Duodenal mucosa (tissue), 2 donors: ENCODE measurements around the gene PROB1.
"Not testable (repeated sequence)": the region's sequence is repeated elsewhere in the genome, so short reads cannot be mapped to it uniquely, and the experiment has no call there.

Experiments
- H3K27ac ChIP-seq: one replicate; pipeline ENCODE4 v1.7.0; 2013; ENCODE audit warnings: low read depth, low read length
- H3K27me3 ChIP-seq, 2 donors: one replicate each; pipeline ENCODE4 v1.7.0; 2013; ENCODE audit warnings: low read length in 2 of 2, control low read depth in 1 of 2; ENCODE audit not compliant: insufficient read depth in 2 of 2, control insufficient read depth in 1 of 2
- H3K36me3 ChIP-seq, 2 donors: one replicate each; pipeline ENCODE4 v1.7.0; 2013; ENCODE audit warnings: low read length in 2 of 2, control low read depth in 1 of 2; ENCODE audit not compliant: insufficient read depth in 2 of 2, control insufficient read depth in 1 of 2
- H3K4me1 ChIP-seq, 2 donors: one replicate each; pipeline ENCODE4 v1.7.0; 2013; ENCODE audit warnings: low read length in 2 of 2, control low read depth in 1 of 2; ENCODE audit not compliant: insufficient read depth in 2 of 2, control insufficient read depth in 1 of 2
- H3K4me3 ChIP-seq, 2 donors: one replicate each; pipeline ENCODE4 v1.7.0; 2013; ENCODE audit warnings: low read length in 2 of 2, low read depth in 1 of 2
- H3K9ac ChIP-seq, 2 donors: one replicate each; pipeline ENCODE4 v1.7.0; 2013; ENCODE audit warnings: low read length in 2 of 2, low read depth in 1 of 2
- H3K9me3 ChIP-seq, 2 donors: one replicate each; pipeline ENCODE4 v1.7.0; 2013; ENCODE audit warnings: low read length in 2 of 2, control low read depth in 1 of 2; ENCODE audit not compliant: control insufficient read depth in 1 of 2

PROB1 gene

GRCh38 chr5:139394654-139395566 is at the start of gene PROB1:
PROB1 (minus strand) TSS chr5:139395104; CDS start chr5:139395081, 23 bp downstream.
- H3K36me3 ChIP-seq, result no peaks in the 10 kb centered on the region
- no peaks in the 10 kb centered on the region for H3K9me3 ChIP-seq
- peaks cover 21 to 38% of the 10 kb centered on the region in 2 donors for H3K4me1 ChIP-seq
- peak within 1 kb of the TSS; percentile 74 to 75 for H3K4me3 ChIP-seq
- H3K9ac ChIP-seq, result peak within 1 kb of the TSS; percentile 59 to 78
- H3K27ac ChIP-seq, result no peak within 1 kb of the TSS
- H3K27me3 ChIP-seq, result peaks cover 0 to 10% of the 10 kb centered on the region in 2 donors

GRCh38 chr5:139443831-139444453 is 49.0 kb upstream of the PROB1 start:
- H3K27me3 ChIP-seq, result no peaks in the 10 kb centered on the region
- H3K27ac ChIP-seq, result no peak overlapping the region
- no peak overlapping the region for H3K9ac ChIP-seq
- H3K4me3 ChIP-seq, result no peak overlapping the region
- peaks cover 4 to 8% of the 10 kb centered on the region in 2 donors for H3K4me1 ChIP-seq
- no peaks in the 10 kb centered on the region for H3K36me3 ChIP-seq
- no peaks in the 10 kb centered on the region for H3K9me3 ChIP-seq

- not testable (repeated sequence) for H3K27ac ChIP-seq, H3K9me3 ChIP-seq, H3K36me3 ChIP-seq, H3K9ac ChIP-seq, H3K4me3 ChIP-seq, H3K27me3 ChIP-seq
- H3K4me1 ChIP-seq, result peaks cover 12 to 16% of the 10 kb centered on the region in 2 donors
Observed at GRCh38 chr5:139440416-139440815, 45.5 kb upstream of the PROB1 start.

GRCh38 chr5:139439013-139439903 is 44.4 kb upstream of the PROB1 start, which contains the start of gene DNAJC18:
DNAJC18 (minus strand) TSS chr5:139439525; CDS start chr5:139439445, 80 bp downstream.
- H3K27me3 ChIP-seq, result no peaks in the 10 kb centered on the region
- H3K4me3 ChIP-seq, result peak within 1 kb of the TSS; percentile 83 to 93
- peak within 1 kb of the TSS; percentile 88 for H3K9ac ChIP-seq
- no peaks in the 10 kb centered on the region for H3K9me3 ChIP-seq
- H3K27ac ChIP-seq, result peak within 1 kb of the TSS; percentile 97
- H3K36me3 ChIP-seq, result no peaks in the 10 kb centered on the region
- peaks cover 12 to 16% of the 10 kb centered on the region in 2 donors for H3K4me1 ChIP-seq

GRCh38 chr5:139438707-139439012 is 43.8 kb upstream of the PROB1 start:
- Histone ChIP-seq H3K4me1 (peaks cover 12 to 16% of the 10 kb centered on the region in 2 donors), H3K9me3 (no peaks in the 10 kb centered on the region), H3K9ac (peak overlapping the region in 1 of 2 donors; percentile 88), H3K4me3 (peak overlapping the region; percentile 83 to 93), H3K36me3 (no peaks in the 10 kb centered on the region), H3K27me3 (no peaks in the 10 kb centered on the region), H3K27ac (no peak overlapping the region)

- H3K27ac ChIP-seq, result no peak overlapping the region
- H3K9ac ChIP-seq, result no peak overlapping the region
- H3K9me3 ChIP-seq, result no peaks in the 10 kb centered on the region
- no peaks in the 10 kb centered on the region for H3K36me3 ChIP-seq
- H3K4me3 ChIP-seq, result no peak overlapping the region
- no peaks in the 10 kb centered on the region for H3K27me3 ChIP-seq
- H3K4me1 ChIP-seq, result peaks cover 12 to 16% of the 10 kb centered on the region in 2 donors
Observed at GRCh38 chr5:139435676-139436075, 40.8 kb upstream of the PROB1 start.

GRCh38 chr5:139431706-139432105 is 36.8 kb upstream of the PROB1 start:
- no peak overlapping the region for H3K9ac ChIP-seq
- H3K9me3 ChIP-seq, result no peaks in the 10 kb centered on the region
- no peak overlapping the region for H3K27ac ChIP-seq
- H3K4me1 ChIP-seq, result no peaks in the 10 kb centered on the region
- no peaks in the 10 kb centered on the region for H3K36me3 ChIP-seq
- H3K4me3 ChIP-seq, result no peak overlapping the region
- H3K27me3 ChIP-seq, result no peaks in the 10 kb centered on the region

- H3K36me3 ChIP-seq, result no peaks in the 10 kb centered on the region
Observed at GRCh38 chr5:139430015-139430414, 35.1 kb upstream of the PROB1 start.

GRCh38 chr5:139426203-139426885 is 31.4 kb upstream of the PROB1 start:
- Histone ChIP-seq H3K9me3 (no peaks in the 10 kb centered on the region), H3K27ac (no peak overlapping the region), H3K4me3 (no peak overlapping the region), H3K9ac (no peak overlapping the region), H3K36me3 (peaks cover 0 to 4% of the 10 kb centered on the region in 2 donors), H3K4me1 (no peaks in the 10 kb centered on the region), H3K27me3 (no peaks in the 10 kb centered on the region)

More at GRCh38 chr5:139430015-139430414, 35.1 kb upstream of the PROB1 start:
- Histone ChIP-seq H3K9me3 (no peaks in the 10 kb centered on the region), H3K4me1 (no peaks in the 10 kb centered on the region), H3K27me3 (no peaks in the 10 kb centered on the region), H3K27ac (no peak overlapping the region), H3K9ac (no peak overlapping the region), H3K4me3 (no peak overlapping the region)
